Ramos (cell line): ENCODE data around the gene ATXN1.

Source experiments
- in situ Hi-C: fragments of 300-500 bp; cut with MboI; formaldehyde crosslinking; loops from one replicate; pipeline ENCODE4 v1.14.3; 2022; ENCODE audit warnings: low sequenced_read_pairs; ENCODE audit not compliant: unreplicated experiment

ATXN1 gene

DNA sequence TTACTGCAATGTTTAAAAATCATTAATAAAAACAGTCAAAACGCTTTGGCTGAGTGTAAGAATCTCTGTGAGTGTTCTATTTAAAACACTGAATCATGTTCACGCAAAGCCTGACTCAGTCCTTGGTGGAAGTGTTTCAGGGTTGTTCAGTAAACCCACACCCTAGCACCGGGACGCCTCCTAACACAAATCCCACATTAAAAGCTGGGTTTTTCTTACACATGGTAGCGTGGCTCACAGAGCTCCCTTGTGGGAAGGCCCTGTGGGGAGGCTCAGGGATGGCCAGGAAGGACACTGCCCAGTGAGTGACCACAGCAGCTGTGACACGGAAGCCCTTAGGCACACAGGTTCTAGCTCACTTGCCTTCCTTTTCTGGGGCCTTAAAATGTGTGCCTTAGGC, 442.7 kb downstream of the ATXN1 start:
- in situ Hi-C loops: no loop called here

DNA sequence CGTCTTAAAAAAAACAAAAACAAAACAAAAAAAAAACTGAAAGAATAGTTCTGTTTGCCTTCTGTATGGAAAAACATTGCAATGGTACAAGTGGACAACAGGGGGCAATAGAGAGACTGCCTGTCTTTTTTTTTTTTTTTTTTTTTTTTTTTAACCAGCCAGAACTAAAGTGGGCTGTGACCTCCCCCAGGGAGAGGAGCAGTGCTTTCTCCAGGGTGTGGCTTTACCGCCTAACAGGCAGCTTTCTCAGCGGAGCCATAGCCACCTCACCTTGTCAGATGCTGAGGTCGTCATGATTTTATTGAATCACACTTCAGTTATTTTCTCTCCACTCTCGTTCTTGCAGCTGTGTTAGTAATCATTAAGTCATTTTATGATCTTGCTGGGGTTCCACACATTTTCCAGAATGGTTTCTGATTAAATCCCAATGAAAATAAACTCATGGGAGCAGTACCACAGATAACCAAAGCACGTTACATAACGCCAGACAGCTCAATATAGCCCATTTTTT, 444.5 kb downstream of the ATXN1 start:
- in situ Hi-C loops: no loop called here

DNA sequence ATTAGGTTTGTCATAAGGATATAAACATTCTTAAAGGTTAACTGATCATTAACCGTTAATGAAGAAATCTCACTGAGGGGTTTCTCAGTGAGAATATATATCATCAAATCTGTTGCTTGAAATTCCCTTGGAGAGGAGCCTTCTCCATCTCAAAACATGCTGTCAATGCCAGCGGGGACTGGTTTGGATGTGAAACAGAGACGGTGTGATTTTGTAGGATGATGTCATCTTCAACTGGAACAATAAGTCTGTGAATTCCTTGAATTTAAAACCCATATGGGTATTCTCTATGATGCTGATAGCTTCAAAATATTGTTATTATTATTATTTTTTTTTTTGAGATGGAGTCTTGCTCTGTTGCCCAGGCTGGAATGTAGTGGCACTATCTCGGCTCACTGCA, 447.0 kb downstream of the ATXN1 start:
- in situ Hi-C loops: no loop called here

DNA sequence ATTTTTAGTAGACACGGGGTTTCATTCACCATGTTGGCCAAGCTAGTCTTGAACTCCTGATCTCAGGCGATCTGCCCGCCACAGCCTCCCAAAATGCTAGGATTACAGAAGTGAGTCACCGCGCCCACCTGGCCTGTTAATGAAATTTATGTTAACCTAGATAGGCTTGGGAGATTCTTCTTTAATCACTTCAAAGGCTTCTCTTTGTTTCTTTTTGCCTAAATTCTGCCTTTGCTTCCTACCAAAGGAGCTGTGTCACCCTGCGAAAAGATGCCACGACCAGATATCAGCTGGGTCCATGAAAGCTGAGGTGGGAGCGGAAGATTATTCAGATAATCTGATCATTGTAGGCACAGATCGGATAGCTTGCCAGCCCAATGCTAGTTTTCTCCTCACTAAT, 447.5 kb downstream of the ATXN1 start:
- in situ Hi-C loops: no loop called here

DNA sequence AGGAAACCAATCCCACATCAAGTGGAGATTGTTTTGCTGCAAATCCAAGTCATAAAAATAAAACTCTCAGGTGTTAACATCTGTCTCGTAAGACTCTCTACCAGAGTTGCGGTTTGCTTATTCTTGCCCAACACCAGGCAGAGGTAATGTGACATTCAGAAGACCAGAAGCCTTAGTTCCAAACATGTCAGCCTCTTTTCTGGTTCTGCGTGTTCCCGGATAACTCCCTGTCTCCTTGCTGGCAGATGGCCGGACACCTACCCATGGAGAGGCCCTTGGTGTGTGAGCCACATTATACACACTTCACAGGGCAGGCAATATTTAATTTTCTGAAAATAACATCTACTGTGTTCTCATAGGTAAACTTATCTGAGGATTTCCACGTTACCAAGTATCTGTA, 449.5 kb downstream of the ATXN1 start:
- in situ Hi-C loops: no loop called here

DNA sequence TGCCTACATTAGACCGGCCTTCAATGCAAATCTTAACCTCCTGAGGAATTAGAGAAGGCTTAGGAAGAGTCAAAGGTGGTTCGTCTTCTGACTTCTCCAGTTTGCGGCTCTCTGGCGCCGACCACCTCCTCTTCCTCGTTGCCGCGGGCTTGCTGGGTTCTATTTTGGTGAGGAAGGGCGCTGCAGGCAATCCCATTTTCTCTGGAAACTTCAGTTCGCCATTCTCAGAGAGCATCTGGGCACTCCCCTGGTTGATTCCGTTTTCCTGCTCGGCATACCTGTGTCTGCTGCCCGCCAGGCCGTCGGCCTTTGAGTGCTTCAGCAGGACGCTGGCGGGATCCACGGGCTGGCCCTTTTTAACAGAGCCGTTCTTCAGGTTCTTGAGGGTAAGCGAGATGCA, 454.9 kb downstream of the ATXN1 start:
- in situ Hi-C loops: no loop called here

DNA sequence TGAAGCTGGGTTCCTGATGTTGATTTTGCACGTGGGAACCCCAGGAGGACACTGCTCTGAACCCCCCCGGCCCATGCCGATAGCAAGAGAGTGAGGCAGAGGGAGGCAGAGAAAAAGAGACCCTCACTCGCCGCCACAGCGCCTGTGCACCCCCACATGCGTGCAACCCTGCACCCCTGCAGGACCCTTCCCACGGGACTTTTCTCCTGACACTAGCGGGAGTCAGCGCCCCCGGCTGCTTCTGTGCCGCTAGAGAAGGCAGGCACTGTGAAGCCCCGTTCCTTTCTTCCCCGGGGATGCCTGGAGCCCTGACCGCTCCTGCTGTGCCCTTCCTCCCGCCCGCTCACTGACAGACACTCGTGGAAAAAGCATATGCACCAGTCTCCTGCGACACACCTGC, 455.5 kb downstream of the ATXN1 start:
- in situ Hi-C loops: no loop called here

DNA sequence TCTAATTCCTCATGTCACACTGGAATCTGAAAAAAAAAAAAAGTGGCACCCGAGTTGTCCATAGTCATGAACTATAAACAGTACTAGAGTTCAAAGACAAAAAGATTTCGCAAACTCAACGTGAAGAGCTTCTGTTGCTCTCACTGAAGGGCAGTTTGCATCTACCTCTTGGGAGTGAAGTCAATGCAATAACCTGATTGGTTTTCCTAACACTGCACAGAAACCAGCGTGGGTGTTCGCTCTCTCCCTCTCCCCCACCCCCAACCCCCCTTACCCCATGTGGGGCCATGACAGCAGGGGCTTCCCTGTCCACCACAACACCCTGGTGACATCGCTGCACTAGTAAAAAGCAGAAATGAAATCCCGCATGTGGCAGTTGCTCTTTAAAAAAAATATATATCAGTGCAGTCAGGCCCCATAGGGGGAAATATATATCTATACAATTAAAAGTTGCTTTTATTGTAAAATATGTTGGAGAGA, 456.0 kb downstream of the ATXN1 start:
- in situ Hi-C loops: no loop called here

DNA sequence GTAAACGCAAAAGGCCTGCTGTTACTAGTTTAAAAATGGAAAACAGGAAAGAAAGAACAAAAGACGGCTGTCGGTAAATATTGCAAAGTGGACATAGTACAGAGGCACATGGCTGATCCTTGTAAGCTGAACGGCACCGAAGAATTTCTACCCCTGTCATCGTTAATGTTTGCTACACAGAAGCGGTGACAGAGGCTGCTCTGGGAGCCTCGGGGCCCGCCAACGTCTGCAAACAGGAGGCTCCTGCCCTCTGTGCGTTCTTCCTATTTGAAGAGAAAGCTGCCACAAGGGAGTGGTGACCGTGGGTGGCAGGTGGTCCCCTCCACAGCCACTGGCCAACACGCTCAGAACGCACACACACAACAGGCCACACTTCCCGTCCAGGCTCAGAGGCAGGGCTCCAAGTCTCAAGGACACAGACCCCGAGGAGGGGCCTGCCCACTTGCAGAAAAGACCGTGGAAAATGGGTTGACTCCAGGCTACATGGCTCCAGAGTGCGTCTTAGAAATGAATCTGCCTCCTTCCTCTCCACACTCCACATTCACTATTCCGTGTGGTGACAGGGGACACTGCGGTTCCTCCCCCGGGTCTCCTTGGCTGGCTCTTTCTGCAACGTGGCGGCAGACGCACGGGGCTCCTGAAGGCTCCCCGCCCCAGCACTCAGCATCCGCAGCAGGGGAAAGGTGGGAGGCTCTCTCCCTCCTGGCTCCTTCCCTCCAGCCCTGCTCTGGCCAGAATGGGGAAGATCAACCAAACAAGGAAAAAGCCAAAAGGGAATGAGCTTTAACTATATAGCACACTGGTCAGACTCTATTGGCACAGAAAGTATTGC, 458.3 kb downstream of the ATXN1 start:
- in situ Hi-C loops: no loop called here

DNA sequence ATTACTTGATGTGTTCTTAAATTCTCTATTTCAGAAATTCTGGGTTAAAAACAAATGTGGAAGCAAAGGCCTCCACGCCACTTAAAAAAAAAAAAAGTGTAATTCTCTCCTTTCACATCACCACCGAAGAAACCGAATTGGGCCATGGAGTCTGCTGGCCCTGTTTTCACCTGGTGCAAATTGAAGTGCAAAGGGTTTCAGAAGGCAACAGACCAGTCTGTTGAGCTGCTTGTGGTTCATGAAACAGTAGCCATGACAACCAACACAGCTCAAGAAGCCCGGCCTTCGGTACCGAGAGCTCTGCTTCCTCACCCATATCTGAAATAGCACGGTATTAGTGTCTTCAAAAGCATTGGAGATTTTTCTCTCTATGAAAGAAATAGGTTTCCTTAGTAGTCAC, 459.7 kb downstream of the ATXN1 start:
- in situ Hi-C loops: no loop called here

DNA sequence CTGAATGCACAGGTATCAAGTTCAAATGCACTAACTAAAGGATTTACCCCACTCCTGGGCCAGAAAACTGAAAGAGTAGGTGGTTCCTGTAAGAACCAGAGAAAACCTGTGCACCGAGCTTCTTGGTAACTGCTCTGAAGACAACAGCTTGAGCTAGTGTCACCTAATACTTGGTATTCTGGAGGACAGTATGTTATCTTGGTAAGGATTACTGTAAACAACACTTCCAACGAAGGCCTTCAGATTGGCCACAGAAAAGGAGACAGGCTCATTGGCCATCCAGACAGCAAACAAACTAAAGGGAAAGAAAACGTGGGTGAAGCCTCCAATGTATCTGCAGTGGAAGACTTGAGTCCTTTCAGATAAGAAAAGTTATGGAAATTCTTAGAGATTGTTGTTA, 461.4 kb downstream of the ATXN1 start:
- in situ Hi-C loops: no loop called here

DNA sequence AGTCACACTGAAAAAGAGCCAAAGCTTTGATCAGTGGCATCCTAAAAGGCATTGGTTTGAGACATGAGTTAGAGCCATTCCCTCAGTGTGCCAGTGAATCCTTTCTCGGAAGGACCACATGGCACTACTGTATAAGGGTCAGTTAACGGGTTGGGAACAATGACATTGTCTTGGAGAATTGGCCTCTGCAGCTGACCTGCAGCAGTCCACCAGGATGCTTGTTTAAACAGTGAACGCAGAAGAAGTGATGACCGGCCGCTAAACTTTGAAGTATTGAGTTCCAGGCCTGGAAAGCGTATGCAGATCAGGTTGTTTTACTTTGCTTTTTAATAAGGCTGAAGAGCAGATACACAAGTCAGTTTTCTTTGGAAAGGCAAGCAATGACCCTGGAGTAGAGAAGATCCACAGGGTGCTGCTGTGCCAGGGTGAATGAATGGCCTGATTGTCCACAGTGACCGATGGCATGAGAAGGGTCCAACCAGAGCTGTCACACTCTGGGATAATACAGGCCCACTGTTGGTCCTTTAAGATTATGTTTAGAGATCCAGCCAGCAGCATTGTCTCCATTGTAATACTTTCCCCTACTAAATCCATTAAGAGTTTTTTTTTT, 465.1 kb downstream of the ATXN1 start:
- in situ Hi-C loops: no loop called here

DNA sequence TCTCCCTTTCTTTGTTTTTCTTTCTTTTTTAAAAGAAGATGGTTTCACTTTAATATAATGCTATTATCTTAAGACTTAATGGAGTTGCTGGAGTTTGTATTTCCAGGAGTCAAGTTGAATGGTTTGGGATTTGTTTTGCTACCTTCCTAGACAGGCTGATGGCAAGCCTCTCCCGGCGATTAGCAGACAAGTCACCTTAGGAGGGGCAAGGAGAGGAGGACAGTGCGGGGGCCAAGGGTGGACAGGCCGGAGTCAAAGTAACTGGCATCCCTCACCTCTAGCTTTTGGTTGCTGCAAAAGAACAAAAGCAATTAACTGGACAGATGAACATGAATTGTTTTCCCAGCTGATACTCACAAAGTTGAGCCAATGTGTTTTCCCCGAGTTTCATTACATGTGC, 465.8 kb downstream of the ATXN1 start:
- in situ Hi-C loops: no loop called here

DNA sequence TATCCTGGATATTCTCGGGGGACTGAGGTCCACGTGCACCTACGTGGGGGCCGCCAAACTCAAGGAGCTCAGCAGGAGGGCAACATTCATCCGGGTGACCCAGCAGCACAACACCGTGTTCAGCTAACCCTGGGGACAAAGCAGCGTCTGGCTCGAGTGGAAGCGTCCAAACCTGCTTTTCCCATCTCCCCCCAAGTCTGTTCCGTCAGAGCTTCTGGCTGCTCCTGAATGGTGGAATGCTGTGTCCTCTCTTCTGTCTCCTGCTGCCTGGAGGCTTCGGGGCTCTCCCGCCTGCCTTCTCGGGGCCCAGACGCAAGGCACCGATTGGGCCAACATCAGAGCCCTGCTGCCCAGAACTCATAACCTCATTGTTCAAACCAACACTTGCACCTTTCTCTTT, 466.2 kb downstream of the ATXN1 start:
- in situ Hi-C loops: no loop called here

DNA sequence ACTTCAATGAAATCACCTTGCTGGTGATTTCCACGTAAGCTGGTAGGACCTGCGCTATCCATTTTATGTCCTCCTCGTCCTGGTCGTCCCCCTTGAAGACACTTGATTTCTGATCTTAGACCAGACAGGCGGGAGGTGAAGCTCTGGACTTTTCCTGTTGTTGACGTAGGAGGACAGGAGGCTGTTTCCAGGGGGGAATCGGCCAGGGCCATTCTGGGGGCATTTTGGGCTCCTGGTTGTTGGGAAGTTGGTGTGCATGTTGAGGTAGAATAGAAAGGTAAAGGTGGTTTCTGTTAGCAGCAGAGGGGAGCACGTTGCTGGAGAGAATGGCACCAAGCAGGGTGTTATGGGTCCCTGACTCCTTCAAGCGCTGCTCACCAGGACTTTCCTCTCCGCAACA, 466.9 kb downstream of the ATXN1 start:
- in situ Hi-C loops: no loop called here

DNA sequence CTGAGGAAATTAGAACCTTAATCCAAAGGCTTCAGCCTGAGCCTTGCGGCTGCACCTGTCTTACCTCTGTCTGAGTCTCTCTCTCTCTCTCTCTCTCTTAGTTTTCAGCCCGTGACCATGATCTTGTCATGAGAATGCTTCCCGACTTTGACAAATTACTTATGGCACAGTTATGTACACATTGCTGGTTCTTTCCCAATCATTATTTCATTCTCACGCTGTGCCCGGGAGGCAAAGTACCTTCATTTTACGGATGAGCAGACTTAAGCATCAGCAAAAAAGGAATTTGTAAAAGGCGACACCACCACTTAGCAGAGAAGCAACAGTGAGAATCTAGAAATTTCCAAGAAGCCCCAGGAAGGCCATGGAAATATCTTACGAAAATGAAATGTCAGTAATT, 468.3 kb downstream of the ATXN1 start:
- in situ Hi-C loops: no loop called here

DNA sequence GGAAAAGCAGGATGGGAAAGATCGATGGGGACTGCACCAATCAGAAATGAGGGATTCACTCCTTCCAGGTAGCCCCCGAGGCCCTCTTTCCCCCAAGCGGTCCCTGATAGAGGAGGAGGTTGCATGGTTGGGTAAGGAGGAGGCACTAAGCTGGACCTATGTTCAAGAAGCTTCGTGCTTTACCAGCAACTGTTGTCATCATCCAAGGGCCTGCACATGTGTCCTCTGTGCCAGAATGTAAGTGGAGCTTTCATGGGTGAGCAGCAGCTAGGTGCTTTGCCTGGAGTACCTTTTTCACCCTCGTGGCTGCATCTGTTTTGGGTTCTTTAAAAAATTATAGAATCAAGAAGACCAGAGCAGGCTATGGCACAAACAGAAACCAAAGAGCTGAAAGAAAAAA, 468.8 kb downstream of the ATXN1 start:
- in situ Hi-C loops: no loop called here

DNA sequence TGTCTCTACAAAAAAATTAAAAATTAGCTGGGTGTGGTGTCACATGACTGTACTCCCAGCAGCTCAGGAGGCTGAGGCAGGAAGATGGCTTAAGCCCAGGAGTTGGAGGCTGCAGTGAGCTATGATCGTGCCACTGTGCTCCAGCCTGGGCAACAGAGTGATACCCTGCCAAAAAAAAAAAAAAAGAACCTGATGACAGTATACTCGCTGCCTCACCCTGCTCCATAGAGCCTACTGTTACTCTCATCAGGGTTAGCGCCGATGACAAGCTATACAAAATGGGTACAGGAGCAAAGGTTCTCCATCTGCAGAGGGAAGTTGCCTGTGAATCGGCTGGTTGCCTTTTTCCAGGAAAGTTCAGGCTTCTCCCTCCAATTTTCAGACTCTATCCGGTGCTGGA, 469.5 kb downstream of the ATXN1 start:
- in situ Hi-C loops: no loop called here

DNA sequence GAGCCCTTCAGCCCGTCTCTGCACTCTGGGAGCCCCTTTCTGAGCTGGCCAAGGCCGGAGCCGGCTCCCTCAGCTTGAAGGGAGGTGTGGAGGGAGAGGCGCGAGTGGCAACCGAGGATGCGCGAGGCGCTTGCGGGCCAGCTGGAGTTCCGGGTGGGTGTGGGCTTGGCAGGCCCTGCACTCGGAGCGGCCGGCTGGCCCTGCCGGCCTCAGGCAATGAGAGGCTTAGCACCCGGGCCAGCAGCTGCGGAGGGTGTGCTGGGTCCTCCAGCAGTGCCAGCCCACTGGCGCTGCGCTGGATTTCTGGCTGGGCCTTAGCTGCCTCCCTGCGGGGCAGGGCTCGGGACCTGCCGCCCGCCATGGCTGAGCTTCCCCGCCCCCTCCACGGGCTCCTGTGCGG, 473.1 kb downstream of the ATXN1 start:
- in situ Hi-C loops: no loop called here

DNA sequence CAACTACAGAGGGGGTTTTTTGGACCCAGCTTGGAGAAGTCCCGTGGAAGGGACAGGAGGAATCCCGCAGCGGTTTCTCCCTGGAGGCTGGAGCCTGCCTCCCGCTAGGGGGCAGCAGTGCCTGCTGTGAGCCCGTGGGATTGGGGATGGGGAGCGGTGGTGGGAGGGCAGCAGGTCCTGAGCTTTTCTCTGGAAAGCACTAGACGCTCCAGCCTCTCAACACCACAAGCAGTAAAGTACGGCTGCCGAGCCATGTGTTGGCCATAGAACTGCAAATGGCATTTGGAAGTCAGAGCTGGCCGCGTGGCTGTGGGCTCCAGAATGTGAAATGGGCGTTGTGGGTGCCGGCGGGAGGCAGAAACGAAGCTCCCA, 475.1 kb downstream of the ATXN1 start:
- in situ Hi-C loops: no loop called here

DNA sequence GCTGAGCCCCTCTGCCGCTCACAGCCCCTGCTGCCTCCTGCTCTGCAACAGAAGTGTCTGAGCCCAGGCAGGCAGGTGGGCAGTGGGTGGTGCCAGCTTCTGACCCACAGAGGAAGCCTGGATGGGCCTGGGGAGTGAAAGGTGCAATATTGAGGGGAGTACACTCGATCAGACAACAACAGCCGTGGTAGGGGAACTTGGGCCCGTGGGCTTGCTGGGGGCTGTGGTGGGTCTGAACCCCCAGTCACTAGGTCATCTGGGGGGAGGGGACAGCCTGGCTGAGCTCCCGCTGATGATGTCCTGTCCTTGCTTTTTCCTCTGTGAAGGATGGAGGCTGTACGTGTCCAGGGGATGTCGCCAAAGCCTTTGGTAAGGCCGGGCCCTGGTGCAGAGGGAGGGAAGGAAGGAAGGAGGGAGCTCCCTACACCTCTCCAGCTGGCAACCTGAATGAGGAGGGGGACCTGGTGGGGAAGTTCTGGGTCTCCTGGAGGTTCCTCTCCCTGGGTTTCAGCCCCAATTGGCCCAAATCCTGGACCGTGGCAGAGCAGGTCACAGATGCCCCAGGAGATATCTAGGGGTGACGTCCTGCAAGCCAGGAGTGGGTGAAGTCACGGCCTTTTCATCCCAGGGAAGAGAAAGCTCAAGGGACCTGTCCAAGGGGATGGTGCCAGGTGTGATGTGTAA, 475.7 kb downstream of the ATXN1 start:
- in situ Hi-C loops: no loop called here
